GM19240 (cell line): ENCODE measurements around the gene NF1.
"Not testable (repeated sequence)": the region's sequence is repeated elsewhere in the genome, so short reads cannot be mapped to it uniquely, and the experiment has no call there.

Source experiments
- DNase-seq: peaks from one replicate; pipeline ENCODE4 v3.0.0; 2011; ENCODE audit warnings: low spot score; ENCODE audit not compliant: insufficient read length

The NF1 gene

GRCh38 chr17:31294231-31294630, 199.5 kb downstream of the NF1 start:
- no peak for DNase-seq

GRCh38 chr17:31294820-31295488, 200.2 kb downstream of the NF1 start:
- no peak for DNase-seq

- DNase-seq = no peak
These were observed 200.7 kb downstream of the NF1 start for GRCh38 chr17:31295489-31295871.

- no peak for DNase-seq
These were observed 201.4 kb downstream of the NF1 start for GRCh38 chr17:31296142-31296541.

- DNase-seq = no peak
These were observed 202.3 kb downstream of the NF1 start, which contains the start of gene OMG for GRCh38 chr17:31297090-31297489. Gene OMG (minus strand): TSS chr17:31297239. CDS start chr17:31296331, 908 bp downstream.

GRCh38 chr17:31299624-31300023, 204.8 kb downstream of the NF1 start:
- DNase-seq = no peak

- DNase-seq = no peak
These were observed 212.9 kb downstream of the NF1 start for GRCh38 chr17:31307640-31308039.

GRCh38 chr17:31308372-31309334, 213.9 kb downstream of the NF1 start:
- no peak for DNase-seq

GRCh38 chr17:31309556-31309955, 214.8 kb downstream of the NF1 start:
- DNase-seq = no peak

- no peak for DNase-seq
These were observed 215.5 kb downstream of the NF1 start for GRCh38 chr17:31310260-31310659.

- no peak for DNase-seq
These were observed 216.1 kb downstream of the NF1 start for GRCh38 chr17:31310886-31311285.

- DNase-seq = no peak
These were observed 216.7 kb downstream of the NF1 start for GRCh38 chr17:31311526-31311925.

GRCh38 chr17:31312223-31312622, 217.4 kb downstream of the NF1 start:
- not testable (repeated sequence) for DNase-seq

GRCh38 chr17:31313982-31314781, 219.4 kb downstream of the NF1 start, which contains the start of gene EVI2B:
Gene EVI2B (minus strand): TSS chr17:31314054. CDS start chr17:31305609, 8,445 bp downstream.
- no peak for DNase-seq

GRCh38 chr17:31314782-31315100, 220.0 kb downstream of the NF1 start:
- no peak for DNase-seq

GRCh38 chr17:31318298-31318801, 223.6 kb downstream of the NF1 start:
- DNase-seq = no peak

GRCh38 chr17:31318851-31319661, 224.3 kb downstream of the NF1 start:
- no peak for DNase-seq

GRCh38 chr17:31320241-31320640, 225.5 kb downstream of the NF1 start:
- DNase-seq = no peak

- DNase-seq = no peak
These were observed 226.0 kb downstream of the NF1 start for GRCh38 chr17:31320791-31321190.

- DNase-seq = peak; percentile 33
These were observed 226.7 kb downstream of the NF1 start, which contains the start of gene EVI2A for GRCh38 chr17:31321481-31321880. Gene EVI2A (minus strand): TSS chr17:31321622. CDS start chr17:31319013, 2,609 bp downstream.
